ENCODE data around the gene CCDC152.
"Not testable (repeated sequence)": the region's sequence is repeated elsewhere in the genome, so short reads cannot be mapped to it uniquely, and the experiment has no call there.

CCDC152 gene

DNA sequence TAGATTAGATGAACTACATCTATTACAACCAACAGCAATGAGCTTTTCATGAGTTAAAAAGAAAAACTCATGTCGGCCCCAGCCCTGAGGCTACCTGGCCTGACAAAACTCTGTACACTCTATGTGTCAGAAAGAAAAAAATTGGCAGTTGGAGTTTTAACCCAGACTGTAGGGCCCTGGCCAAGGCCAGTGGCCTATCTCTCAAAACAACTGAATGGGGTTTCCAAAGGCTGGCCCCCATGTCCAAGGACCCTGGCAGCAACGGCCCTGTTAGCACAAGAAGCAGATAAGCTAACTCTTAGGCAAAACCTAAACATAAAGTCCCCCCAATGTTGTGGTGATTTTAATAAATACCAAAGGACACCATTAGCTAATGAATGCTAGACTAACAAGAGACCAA lies 59.9 kb downstream of the CCDC152 start:
- not testable (repeated sequence) for DNase-seq

- no peak for DNase-seq
Measured at GRCh38 chr5:42819745-42820144, 63.1 kb downstream of the CCDC152 start.

DNA sequence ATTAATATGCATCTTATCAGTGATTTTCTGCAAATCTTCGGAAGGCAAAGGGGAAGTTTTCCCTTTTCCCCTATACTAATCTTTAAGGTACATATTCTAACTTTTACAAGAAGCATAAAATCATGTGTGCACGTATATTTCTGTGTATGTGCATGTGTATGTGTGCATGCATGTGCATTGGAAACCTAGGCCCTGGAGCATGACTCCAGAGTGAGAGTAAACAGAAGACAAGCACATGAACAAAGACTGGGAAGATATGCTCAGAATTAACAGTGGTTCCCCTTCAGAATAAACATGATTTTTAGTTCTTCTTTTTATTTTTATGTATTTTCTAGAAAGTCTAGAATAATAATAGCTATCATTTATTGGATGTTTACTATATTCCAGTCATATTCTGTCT lies 65.9 kb downstream of the CCDC152 start:
- DNase-seq, result no peak

- no peak for DNase-seq
Measured at GRCh38 chr5:42824347-42824976, 67.8 kb downstream of the CCDC152 start.

DNA sequence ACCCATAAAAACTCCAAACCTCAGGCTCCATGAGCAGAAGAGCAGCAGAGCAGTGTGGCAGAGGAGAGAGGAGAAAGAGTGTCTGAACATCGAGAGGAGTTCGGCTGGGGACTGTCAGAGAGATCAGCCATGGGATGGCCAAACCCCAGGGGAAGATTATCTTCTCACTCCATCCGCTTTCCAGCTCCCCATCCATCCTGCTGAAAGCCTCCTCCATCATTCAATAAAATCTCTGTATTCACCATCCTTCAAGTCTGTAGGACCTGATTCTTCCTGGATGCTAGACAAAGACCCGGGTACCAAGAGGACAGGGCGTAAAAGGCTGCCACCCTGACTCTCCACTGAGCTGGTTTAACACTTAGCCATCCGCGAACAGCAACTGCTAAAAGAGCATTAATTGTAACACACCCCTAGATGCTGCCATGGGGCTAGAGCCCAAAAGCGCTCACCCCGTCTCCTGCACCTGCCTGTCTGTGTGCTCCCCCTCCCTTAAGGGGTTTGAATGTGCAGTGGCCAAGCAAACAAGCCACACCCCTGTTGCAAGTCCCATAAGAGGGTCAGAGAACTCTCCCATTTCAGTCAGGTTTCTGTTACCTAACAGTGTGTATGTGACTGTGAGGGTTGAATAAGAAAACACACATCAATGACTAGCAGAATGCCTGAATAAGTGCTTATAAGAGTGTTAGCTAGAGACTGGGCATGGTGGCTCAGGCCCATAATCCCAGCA lies 69.0 kb downstream of the CCDC152 start:
- DNase-seq, result no peak

DNA sequence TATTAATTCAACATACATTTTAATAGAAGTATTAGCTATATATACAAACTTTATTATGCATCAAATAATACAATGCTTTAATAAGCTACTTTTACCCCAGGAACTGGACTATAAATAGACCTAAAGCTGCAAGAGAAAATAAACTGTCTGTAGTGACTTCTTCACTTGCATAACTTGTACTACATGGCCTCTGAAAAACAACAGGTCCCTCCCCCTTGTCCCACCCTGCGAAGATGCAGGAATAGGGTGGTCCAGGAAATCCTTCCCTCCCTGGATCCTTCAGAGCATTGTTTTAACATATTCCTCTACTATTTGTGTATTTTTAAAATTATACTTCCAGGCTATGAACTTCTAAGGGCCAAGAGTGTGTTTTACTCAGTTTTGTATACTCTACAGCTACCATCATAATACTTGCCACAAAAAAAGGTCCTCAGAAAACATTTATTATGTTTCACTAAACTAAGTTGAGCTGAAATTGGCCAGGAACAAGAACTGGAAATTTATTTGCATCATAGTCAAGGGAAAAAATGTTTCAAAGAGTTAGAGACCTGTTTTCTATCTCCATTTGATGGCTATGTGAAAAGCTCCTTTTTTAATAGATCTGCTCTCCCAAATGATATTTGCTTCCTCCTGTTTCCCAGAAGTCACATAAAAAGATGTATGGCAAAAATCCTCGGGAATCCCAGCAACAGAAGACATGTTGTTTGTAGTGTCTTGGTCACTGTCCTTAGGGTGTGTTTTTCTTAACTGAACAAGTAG lies 70.3 kb downstream of the CCDC152 start:
- no peak for DNase-seq

DNA sequence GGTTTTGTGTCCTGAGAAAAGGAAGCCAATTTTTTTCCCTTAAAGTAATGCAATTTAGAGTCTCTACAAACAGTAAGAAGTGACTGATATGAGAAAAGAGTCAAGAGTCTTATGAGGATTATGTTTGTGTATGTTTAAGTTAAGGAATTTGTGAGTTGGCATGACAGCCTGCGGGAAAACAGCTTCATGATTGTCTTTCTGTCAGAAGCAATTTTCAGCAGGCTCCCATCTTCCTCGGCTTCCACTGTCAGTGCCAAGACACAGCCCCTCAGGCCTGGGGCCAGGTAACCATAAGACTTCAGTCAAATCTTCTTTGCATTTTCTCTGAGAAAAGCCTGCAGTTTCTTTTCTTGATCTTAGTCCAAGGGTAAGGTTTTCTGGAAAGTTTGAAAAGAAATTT lies 72.1 kb downstream of the CCDC152 start:
- DNase-seq, result no peak

GRCh38 chr5:42830924-42831323 lies 74.3 kb downstream of the CCDC152 start:
- no peak for DNase-seq

DNA sequence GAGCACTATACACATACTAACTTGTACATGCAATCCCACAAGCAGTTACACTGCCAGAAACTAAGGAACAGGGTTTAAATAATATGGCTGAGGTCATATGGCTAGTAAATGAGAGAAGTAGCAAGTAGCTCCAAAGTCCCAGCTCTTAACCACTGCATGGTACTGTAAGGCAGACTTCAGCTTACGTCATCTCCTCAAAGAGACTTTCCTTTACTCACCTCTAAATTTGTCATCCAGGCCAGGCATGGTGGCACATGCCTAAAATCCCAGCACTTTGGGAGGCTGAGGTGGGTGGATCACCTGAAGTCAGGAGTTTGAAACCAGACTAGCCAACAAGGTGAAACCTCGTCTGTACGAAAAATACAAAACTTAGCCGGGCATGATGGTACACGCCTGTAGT lies 75.4 kb downstream of the CCDC152 start:
- no peak for DNase-seq

DNA sequence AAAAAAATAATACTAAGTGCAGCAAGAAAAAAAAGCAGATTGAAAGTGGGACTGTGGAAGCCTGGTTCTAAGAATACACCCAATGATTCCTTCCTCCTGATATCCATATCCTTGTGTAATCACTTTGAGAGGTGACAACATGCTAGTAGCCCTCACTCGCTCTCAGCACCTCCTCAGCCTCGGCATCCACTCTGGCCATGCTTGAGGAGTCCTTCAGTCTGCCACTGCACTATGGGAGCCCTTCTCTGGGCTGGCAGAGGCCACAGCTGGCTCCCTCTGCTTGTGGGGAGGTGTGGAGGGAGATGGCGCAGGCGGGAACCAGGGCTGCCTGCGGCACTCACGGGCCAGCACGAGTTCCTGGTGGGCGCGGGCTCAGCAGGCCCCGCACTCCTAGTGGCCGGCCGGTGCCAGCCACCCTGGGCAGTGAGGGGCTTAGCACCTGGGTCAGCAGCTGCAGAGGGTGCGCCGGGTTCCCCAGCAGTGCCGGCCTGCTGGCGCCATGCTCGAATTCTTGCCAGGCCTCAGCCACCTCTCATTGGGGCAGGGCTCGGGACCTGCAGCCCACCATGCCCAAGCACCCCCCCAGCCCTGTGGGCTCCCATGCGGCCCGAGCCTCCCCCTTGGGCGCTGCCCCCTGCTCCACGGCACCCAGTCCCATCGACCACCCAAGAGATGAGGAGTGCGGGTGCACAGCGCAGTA lies 79.6 kb downstream of the CCDC152 start:
- no peak for DNase-seq

GRCh38 chr5:42837601-42838000 lies 81.0 kb downstream of the CCDC152 start:
- DNase-seq, result peak; percentile 10

DNA sequence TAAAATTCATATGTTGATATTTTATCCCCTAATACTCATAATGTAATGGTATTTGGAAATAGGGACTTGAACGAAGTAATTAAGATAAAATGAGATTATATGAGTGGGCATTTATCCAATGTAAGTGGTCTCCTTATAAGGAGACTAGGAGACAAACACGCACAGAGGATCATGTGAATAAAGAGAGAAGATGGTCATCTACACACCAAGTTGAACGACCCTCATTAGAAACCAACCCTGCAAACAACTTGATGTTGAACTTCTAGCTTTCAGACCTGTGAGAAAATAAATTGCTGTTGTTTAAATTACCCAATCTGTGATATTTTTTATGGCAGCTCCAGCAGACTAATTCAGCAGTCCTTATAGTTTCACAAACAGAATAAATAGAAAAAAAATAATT lies 82.6 kb downstream of the CCDC152 start:
- no peak for DNase-seq

DNA sequence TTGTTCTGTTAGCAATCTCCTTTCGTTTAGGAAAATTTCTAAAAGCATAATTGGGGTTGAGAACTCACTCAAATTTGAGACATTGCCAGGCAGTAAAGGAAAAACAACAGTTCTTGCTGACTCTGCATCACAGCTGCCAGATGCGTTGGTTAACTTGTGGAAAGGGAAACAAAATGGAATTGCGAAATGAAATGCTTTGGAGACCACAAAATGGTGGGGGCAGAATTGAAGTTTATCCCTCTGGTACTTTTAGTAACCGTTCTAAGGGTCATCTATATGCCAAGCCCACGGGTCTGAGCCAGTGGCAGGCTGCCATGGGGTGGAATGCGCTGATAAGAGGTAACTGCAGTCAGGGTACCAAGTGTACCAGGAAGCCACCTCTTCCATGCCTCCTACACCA lies 83.7 kb downstream of the CCDC152 start:
- peak; percentile 51 for DNase-seq

DNA sequence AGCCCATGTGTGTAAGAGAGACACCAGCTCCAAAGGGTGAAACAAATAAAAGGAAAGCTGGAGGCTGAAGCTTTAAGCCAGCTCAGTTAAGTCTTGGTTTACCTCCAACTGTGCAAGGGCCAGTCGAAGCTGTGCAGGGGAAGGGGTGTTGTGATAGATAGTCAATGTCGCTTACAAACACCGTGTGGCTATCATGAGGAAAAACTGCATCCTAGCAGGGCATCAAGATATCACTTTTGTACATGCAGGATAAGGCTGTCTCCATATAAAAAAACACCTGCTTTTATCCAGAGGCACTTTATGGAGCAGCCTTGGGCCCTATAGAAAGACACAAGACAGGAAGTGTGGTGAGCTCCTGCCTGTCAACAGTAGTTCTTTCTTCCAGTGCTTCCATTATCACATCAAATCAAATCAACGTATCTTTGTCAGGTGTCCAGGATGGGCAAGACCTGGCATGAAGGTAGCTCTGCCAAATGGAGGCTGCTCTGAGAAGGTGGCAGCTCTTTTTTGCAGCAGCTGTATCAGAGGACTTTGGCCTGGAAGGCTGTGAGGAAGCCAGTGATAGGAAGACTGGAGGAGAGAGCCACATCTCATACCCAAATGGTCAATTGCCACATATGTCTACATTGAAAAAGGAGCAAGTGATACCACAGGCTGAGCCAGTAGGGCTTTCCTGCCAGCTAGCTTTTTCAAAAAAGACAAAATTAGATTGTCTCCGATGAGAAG lies 84.4 kb downstream of the CCDC152 start:
- no peak for DNase-seq

DNA sequence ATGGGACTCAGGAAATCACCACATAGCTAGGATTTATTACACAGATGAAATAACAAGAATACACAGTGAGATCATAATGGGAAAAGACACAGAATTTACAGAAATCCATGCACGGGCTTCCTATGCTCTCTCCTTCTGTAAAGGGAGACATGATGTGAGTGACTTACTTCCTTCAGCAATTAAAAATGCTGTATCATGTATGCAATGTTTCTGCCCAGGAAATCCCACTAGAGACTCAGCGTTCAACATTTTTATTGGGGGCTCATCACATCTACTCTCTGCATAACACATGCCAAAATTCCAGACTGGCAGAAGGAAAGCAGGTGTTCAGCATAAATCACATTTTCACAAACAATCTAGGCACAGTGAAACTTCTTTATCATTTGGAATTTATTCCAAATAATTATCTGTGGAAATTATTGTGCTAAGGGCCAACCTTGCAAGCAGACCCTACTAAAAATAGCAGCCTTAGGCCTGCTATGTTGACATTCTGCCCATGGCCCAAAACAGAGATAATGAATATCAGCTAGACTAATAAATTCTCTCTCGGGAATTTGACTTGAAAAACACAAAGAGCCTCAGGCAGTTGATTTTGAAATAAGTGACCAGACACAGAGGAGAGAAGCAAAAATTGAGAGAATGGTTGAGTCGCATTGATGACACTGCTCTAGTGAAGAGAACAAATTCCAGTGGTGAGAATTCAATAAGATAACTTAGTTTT lies 86.5 kb downstream of the CCDC152 start:
- no peak for DNase-seq

DNA sequence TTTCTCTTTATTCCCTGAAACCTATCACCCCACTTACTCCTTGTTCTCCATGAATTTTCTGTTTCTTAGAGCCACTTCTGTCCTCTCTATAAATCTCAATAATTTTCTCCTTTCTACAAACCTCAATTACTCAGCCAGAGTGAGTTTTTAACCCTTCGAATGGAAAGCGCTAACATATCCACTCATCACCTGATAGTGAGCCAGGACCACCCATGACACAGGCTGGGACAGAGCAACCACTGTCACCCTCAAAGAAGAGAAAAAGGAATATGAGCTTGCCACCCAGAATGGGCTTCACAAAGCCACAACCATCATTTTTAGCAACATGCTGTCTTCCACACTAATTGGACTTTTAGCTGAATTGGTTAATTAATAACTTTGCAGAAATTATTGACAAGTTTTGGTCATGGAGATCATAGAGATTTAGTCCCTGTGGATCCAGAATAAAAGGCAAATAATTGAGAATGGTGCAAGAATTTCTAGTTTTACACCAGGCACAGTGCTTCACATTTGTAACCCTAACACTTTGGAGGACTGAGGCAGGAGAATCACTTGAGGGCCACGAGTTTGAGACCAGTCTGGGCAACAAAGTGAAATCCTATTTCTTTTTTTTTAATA lies 87.2 kb downstream of the CCDC152 start:
- no peak for DNase-seq

DNA sequence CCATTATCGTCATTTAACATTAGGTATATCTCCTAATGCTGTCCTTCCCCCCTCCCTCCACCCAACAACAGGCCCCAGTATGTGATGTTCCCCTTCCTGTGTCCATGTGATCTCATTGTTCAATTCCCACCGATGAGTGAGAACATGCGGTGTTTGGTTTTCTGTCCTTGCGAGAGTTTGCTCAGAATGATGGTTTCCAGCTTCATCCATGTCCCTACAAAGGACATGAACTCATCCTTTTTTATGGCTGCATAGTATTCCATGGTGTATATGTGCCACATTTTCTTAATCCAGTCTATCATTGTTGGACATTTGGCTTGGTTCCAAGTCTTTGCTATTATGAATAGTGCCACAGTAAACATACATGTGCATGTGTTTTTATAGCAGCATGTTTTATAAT lies 87.8 kb downstream of the CCDC152 start:
- DNase-seq, result not testable (repeated sequence)

DNA sequence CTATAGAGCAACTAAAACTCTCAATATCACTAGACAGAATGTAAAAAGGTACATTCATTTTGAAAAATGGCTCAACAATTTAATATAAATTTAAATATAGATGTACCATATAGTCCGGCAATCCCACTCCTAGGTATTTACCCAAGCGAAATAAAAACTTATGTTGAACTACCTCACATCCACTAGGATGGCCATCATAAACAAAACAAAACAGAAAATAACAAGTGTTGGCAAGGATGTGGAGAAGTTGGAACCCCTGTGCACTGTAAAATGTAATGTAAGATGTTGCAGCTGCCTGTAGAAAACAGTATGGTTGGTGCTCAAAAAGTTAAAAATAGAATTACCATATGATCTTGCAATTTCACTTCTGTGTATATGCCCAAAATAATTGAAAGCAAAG lies 91.9 kb downstream of the CCDC152 start:
- DNase-seq, result no peak

DNA sequence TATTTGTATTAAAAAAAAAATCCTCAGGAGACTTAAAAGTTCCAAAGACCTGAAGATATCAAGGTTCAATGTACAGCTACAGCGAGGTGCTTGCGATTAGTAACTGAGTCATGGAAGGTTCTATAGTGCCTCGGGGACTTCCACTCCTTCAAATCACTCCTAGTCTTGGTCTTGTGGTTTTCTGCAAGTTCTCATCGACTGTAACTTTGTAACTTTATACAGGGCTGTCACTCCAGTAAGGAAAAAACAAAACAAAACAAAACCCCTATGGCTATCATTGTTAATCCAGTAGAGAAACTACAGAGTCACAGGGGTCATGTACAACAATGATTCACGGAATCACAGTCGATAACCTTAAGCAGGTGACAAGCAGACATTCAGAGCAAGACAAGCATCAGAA lies 94.9 kb downstream of the CCDC152 start:
- no peak for DNase-seq
